GM18520 (cell line): ENCODE measurements around the gene CEP112.
A peak's percentile ranks its signal among the peaks of the same experiment; 100 is the strongest.

Experiments used
- ATAC-seq: cut with Tn5 transposase; IDR thresholded peaks from one replicate; pipeline ENCODE4 v1.9.1; 2021; ENCODE audit not compliant: unreplicated experiment

The CEP112 gene

GRCh38 chr17:65936013-65936412 is 255.9 kb downstream of the CEP112 start:
- no peak for ATAC-seq

- no peak for ATAC-seq
These were observed 258.6 kb downstream of the CEP112 start for GRCh38 chr17:65933290-65933689.

DNA sequence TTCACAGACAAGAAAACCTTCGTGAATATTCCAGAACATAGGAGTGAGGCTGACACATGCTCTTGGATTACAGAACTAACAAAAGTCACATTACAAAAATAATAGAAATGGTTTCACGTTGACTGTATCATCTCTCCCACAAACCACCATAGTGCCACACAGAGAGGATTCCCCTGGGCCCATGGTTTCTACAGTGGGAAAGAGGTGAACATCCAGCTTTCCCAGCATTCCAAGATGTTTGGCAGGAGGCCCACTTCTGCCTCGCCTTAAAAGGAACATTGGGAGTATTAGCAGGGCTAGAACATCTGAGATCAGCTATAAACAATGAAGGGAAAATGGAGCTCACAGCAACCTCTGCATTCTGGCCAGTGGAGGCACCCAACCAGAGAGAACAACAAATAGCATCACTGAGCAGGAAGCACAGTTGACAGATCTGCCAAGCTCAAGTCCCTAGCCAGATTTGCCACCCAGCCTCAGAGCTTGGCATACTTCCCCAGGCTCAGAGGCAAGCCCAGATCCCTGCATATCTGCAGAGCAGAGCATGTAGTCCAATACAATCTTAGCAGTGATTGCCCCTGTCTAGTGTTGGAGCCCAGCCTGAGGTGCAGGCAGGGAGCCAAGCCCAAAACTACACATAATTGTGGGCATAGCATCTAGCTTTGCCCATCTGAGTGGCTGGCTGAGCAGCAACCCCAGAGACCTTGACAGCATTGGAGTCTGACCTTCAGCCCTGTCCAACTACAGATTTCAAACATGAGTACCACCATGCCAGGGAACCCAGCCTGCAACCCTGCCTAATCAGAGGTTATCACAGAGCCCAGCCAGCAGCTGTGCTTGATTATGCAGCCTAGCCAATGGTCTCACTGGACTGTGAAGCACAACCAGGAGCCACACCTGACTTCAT is 260.4 kb downstream of the CEP112 start:
- ATAC-seq: no peak

DNA sequence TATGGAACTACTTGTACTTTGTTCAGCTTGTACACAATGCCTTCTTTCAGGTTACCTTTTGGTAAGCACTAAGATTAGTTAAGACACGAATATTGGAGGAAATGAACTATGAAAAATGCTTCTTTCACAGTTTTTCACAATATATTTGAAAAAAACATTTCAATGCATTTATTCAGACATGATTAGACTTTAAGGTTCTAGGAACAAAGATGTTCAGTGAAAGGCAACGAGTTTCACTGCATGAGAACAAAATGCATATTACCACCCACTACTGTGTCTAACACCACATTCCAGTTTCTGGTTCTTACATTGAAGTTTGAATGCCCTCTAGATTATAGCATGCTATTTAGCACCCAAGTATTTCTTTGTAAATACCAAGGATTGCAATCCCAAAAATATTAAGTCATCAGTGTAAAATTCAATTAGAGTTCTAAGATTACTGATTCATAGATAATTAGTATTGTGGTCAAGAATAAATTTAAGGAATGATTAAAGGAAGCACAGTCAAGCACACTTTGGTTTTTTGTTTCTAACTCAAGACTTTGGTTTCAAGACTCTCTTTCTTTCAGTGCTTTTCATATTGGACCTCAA is 261.7 kb downstream of the CEP112 start:
- ATAC-seq: no peak

GRCh38 chr17:65926599-65926998 is 265.3 kb downstream of the CEP112 start:
- ATAC-seq: no peak

DNA sequence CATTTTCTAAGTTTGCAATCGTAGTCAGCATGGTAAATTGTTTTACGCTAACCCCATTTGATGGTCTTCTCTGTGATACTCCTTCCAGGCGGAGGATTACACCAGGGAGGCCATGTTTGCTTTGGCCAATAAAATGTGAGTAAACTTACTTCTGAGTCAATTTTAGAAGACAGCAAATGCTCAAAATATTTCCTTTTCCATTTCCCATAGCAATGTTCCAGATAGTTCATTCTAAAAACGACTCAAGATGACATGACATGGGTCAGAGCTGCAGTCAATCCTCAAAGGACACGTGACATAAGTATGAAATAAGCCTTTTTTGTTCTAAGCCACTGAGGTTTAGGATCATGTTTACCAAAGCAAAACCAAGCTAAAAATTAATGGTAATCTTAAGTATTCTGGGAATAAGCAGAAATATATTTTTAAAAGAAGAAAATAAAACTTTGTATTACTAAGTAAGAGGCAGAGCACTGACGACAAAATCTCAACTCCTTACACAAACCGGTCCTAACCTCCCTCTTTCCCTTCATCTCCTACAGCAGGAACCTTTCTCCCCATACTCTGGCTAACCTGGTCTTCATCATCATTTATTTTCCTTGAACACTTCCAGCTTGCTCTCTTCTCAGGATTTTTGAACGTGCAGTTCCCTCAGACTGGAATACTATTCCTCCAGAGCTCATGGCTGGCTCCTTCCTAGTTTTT is 266.2 kb downstream of the CEP112 start:
- ATAC-seq: no peak

GRCh38 chr17:65920996-65921395 is 270.9 kb downstream of the CEP112 start:
- ATAC-seq: no peak

GRCh38 chr17:65918916-65919315 is 273.0 kb downstream of the CEP112 start:
- no peak for ATAC-seq

DNA sequence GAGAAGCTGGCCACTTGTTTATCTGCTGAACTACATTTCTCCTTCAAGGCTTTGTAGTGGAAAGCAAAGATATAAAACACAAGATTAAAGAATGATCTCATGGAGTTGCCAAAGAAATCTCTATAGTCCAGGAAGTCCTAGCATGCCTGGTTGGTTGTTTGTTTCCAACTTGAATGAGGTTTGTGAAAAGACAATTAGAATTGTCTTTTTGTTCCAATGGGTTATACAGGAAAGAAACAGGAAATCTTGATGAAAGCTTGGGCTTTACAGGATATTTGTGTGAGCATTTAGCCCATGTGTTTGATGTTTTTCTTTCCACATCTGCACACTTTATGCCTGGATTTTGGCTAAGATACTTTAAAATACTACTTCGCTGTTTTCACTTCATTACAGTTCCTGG is 273.4 kb downstream of the CEP112 start:
- ATAC-seq: no peak

DNA sequence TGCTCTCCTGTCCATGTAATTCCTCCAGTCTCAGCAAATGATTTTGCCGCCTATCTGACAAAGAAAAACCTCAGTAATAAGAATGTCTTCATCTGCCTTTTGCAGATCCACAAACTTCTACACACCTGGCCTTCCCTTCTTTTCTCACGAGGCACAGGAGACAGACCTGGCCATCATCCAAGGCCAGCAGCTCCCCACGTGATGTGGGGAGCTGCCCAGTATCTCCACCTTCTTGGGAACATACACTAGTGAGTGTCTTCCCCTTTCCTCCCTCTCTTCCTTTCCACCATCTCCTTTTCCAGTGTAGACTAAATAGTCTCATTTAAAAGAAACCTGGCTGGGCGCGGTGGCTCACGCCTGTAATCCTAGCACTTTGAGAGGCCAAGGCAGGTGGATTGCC is 274.4 kb downstream of the CEP112 start:
- ATAC-seq: no peak

DNA sequence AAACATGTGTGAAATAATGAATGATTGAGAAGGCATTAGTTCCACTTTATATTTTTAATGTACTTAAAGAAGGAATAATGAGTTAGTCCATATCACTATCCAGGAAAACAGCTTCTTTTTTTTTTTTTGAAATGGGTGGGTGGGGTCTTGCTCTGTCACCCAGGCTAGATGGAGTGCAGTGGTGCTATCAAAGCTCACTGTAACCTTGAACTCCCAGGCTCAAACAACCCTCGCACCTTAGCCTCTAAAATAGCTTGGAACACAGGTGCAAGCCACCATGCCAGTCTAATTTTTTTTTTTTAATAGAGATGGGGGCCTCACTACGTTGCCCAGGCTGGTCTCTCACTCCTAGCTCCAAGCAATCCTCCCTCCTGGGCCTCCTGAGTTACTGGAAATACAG is 275.5 kb downstream of the CEP112 start:
- no peak for ATAC-seq

- peak; percentile 96 for ATAC-seq
These were observed 277.1 kb downstream of the CEP112 start for GRCh38 chr17:65914784-65915342.

- no peak for ATAC-seq
These were observed 278.5 kb downstream of the CEP112 start for GRCh38 chr17:65913326-65913850.

GRCh38 chr17:65910836-65911235 is 281.1 kb downstream of the CEP112 start:
- ATAC-seq: no peak

GRCh38 chr17:65902831-65903522 is 289.0 kb downstream of the CEP112 start:
- no peak for ATAC-seq

GRCh38 chr17:65902155-65902554 is 289.8 kb downstream of the CEP112 start:
- ATAC-seq: no peak

DNA sequence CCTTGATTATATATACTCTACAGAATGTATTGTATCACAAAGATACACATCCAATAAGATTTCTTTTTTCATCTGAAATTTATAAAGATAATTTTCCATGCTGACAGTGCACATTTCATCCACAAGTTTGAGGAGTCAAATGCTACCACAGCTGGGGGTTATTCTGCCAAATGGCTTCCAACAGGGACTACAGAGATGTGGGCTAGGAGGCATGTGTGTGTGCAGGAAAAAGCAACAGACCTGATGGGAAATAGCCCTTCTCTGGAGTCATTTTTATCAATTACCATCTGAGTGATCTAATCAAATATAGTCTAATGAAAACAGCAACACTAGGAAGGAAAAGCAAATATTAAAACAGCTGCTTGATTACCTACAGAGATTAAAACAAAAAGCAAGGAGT is 290.5 kb downstream of the CEP112 start:
- no peak for ATAC-seq

DNA sequence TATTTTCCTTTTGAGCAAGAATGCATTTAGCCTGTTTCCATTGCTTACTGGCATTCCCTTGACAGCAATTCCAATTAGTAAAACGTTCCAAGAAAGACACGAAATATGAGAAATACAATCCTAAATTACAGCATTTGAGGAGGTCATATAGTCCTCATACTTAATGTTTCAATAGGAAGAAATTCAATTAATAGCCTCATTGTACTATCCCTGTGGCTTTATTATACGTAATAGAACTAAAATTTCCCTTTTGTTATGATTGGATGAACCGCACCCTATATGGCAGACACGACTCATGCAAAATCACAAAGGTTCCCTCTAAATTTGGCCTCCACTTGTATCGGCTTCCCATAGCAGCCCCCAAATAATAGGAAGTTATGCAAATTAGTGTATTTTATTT is 291.7 kb downstream of the CEP112 start:
- no peak for ATAC-seq

GRCh38 chr17:65898651-65899050 is 293.3 kb downstream of the CEP112 start:
- ATAC-seq: no peak

DNA sequence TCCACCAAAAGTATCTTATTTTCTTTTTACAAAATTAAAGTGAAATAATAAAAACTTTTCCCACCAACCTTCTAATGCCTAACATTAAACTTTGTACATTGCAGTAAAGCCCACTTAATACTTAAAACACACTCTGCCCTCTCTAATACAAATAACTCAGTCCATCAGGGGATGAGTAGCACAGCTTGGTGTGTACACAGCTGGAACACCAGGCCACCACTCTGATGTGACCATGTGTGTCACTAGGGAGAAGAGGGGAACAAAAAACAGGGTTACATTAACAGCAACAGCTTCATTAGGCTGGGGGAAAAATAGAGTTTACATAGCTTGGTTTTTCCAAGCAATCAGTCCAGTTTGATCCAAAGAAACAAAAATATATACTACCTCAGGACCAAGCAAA is 295.0 kb downstream of the CEP112 start:
- ATAC-seq: no peak

DNA sequence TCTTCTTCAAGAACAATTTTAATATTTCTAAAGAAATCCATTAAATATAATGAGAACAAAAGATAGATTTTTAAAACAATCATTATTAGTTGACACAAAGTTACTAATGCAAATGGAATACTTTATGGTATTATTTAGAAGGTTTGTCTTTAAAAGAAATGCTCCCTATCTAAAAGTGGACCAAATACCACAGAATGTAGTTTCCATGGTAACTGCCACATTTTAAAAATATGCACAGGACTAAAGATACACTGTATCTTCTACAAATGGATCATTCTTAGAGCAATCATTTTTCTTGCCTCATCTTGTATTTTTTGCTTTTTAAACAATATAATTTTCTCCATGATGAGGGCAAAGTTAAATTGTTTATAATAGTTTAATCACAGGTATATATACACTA is 296.0 kb downstream of the CEP112 start:
- no peak for ATAC-seq
